HG03060 (cell line): ENCODE measurements around the gene FCN3.
"Not testable (repeated sequence)": the region's sequence is repeated elsewhere in the genome, so short reads cannot be mapped to it uniquely, and the experiment has no call there.

ENCODE experiments used
- ATAC-seq: cut with Tn5 transposase; IDR thresholded peaks from one replicate; pipeline ENCODE4 v1.9.1; 2021; ENCODE audit warnings: low read depth, moderate number of reproducible peaks; ENCODE audit not compliant: unreplicated experiment

FCN3 gene

DNA sequence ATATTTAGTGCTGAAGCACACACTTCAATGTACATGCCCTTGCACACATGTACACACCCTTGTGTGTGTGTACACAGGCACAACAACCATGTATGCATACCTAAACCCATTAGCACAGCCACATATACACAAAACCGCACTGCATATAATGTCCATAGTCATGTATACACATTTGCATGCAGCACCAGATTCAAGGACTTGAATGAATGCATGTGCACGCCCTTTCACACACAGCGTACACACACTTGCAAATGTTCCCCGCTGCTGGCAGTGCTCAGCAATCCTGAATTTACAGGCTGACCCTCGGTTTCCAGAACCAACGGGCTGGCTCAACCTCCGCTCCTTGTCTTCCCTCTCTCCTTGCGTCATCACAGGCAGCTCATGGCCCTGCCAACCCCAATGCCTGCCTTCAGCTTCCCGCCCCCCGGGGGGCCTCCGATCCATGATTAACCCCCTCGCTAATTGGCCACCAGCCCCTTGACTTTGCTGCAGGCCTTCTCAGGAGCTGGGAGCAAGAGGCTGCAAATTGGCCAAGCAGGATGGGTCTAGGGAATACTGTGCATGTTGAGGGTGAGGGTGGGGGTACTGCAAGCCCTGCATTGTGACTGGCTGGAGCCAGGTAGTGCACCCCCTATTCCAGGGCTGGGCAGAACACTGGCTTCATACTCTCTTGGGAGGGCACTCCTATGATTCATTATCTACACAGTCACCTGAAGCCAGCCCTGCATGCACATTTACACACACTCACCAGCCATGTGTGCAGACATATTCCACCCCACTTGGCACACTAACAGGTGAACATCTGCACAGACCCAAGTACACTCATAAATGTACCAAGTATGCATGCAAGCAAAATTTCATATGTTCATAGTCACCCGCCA is 25.7 kb upstream of the FCN3 start:
- ATAC-seq, result no peak

DNA sequence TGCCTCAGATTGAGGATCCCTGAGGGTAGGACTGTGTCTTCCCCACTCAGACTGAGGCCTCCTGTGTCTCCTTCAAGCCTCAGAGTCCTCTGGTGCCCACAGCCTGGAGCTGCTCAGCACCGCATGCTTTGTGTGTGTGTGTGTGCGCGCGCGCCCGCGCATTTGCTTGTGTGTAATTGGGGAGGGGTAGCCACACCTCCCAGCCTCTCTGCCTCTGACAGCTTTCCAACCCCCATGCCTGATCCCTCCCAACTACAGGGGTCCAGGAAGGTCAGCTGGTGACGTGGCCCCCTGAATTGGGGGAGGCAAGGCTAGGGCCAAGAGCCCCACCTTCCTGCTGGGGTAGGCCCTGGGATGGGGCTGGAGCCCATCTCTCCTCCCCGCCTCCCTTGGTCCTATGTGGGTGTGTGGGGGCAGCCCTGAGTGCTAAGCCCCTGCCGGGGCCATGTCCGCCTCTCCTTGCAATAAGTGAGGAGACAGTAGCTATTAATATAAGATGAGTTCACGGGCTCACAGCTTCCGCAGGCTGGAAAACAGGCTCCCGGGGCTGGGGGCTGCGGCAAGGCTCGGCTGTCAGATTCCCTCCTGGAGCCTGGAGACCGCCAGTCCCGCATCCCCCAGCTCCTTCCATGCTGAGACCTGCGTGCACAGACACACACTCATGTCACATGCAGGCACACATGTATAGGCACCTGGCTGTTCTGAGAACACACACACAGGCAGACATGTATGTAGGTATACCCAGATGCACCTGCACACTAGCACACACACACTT is 24.8 kb upstream of the FCN3 start:
- no peak for ATAC-seq

GRCh38 chr1:27398405-27399149 is 24.0 kb upstream of the FCN3 start:
- ATAC-seq, result no peak

DNA sequence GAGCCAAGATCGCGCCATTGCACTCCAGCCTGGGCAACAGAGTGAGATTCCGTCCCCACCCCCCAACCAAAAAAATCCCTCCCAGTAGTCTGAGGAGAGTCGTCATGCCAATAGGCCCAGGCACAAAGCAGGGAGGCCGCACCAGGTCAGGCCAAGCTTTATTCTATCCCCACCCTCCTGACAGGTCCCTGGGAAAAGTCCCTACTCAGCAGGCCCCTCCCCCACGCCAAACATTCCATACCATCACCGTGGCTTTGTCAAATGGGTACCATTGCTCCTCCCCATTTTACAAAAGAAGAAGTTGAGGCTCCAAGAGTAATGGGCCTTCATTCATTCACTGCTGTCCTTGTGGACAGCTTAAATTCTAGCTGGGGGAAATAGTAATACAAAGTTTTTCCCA is 23.1 kb upstream of the FCN3 start:
- no peak for ATAC-seq

DNA sequence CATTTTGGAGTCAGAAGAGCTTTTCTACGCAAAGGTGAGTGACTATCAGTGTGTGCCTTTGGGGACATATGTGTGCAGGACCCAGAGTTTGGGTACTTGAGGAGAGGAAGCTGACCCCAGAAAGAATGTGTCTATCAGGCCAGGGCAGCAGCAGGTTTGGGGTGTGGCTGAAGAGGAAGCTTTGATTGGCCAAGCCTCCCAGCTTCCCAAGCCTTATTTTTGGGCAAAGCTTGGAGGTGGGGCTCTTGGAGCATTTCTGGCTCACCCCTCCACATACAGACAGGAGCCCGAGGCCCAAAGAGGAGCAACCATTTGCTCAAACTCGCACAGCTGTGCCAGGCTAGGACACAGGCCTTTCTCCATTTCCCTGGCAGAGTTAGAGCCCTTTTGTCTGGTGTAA is 22.5 kb upstream of the FCN3 start:
- ATAC-seq, result no peak

GRCh38 chr1:27395441-27396195 is 21.0 kb upstream of the FCN3 start:
- ATAC-seq, result no peak

DNA sequence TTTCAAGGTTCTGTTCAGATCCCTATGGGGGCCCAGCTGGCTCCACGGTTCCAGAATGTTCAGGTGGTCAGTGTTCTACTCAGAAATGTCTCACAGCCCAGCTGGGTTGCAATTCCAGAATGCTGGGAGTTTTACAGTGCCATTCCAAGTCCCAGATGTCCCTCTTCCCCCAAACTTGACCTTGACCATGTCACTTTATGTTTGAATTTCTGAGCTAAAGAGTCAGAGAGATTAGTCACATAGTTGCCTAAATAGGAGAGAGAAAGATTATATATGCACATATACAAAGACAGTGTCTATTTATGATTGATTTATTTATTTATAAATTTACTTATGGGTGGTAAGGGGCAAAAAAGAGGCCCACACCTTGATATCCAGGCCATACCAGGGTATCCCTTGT is 20.3 kb upstream of the FCN3 start:
- no peak for ATAC-seq

GRCh38 chr1:27394282-27394658 is 19.6 kb upstream of the FCN3 start:
- ATAC-seq, result no peak

DNA sequence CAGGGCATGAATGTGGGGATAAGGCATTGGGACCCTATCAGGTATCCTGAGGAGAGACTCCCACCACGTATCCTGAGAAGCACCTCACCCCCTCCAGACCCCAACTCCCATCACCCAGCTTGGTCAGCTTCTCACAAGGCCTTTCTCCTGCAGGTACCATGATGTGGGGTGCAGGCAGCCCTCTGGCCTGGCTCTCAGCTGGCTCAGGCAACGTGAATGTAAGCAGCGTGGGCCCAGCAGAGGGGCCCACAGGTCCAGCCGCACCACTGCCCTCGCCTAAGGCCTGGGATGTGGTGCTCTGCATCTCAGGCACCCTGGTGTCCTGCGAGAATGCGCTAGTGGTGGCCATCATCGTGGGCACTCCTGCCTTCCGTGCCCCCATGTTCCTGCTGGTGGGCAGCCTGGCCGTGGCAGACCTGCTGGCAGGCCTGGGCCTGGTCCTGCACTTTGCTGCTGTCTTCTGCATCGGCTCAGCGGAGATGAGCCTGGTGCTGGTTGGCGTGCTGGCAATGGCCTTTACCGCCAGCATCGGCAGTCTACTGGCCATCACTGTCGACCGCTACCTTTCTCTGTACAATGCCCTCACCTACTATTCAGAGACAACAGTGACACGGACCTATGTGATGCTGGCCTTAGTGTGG is 19.1 kb upstream of the FCN3 start:
- ATAC-seq, result no peak

- ATAC-seq, result no peak
Measured at GRCh38 chr1:27392778-27393635, 18.4 kb upstream of the FCN3 start.

GRCh38 chr1:27392096-27392777 is 17.6 kb upstream of the FCN3 start, which contains the start of gene GPR3:
Gene GPR3, plus strand, starts transcription at chr1:27392622. Its CDS starts 1,177 bp downstream, at chr1:27393799.
- no peak for ATAC-seq

GRCh38 chr1:27391511-27392095 is 17.0 kb upstream of the FCN3 start:
- ATAC-seq, result no peak

- no peak for ATAC-seq
Measured at GRCh38 chr1:27388337-27389005, 13.8 kb upstream of the FCN3 start.

DNA sequence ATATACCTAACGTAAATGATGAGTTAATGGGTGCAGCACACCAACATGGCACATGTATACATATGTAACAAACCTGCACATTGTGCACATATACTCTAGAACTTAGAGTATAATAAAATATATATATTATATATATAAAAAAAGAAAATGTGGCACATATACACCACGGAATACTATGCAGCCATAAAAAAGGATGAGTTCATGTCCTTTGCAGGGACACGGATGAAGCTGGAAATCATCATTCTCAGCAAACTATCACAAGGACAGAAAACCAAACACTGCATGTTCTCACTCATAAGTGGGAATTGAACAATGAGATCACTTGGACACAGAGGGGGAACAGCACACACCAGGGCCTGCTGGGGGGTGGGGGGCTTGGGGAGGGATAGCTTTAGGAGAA is 10.2 kb upstream of the FCN3 start:
- not testable (repeated sequence) for ATAC-seq

- no peak for ATAC-seq
Measured at GRCh38 chr1:27383661-27384060, 9.0 kb upstream of the FCN3 start.

GRCh38 chr1:27383039-27383605 is 8.5 kb upstream of the FCN3 start, which contains the start of gene CD164L2:
Gene CD164L2, minus strand, starts transcription at chr1:27383333. Its CDS starts 94 bp downstream, at chr1:27383239.
- ATAC-seq, result no peak
